Panc1 (cell line): ENCODE results near the gene PTRH2. TPM values are rescaled to one million over a fixed set of nuclear protein-coding genes. Genes with fewer than 3 reads are reported as not detected.

Experiments
- ATAC-seq: fragments of 200-7000 bp; cut with Tn5 transposase; 2 replicates; pipeline ENCODE4 v1.9.1; 2020; ENCODE audit warnings: mild to moderate bottlenecking, moderate library complexity
- BruUV-seq: library from RNA; stranded (reverse); fragments of 400-500 nt; replicated peaks from 2 replicates; lab custom pipeline; 2021; lab: Mats Ljungman, UMichigan
- CTCF ChIA-PET: fragments of 300-600 bp; sonication (Branson Sonifier 250); formaldehyde crosslinking; loops from one replicate; lab custom pipeline; 2022; ENCODE audit warnings: antibody characterized with exemption; lab: Charles Lee
- POLR2A ChIA-PET: fragments of 300-600 bp; sonication (Branson Sonifier 250); formaldehyde crosslinking; loops from one replicate; lab custom pipeline; 2022; ENCODE audit warnings: antibody characterized with exemption; lab: Charles Lee
- DNase-seq: peaks from one replicate; pipeline ENCODE4 v3.0.0-alpha.2; 2010; ENCODE audit warnings: low read depth, low spot score
- H3K27ac ChIP-seq: 2 replicates; pipeline ENCODE4 v1.5.1; 2011; ENCODE audit warnings: mild to moderate bottlenecking, low read length, inconsistent platforms
- H3K27me3 ChIP-seq: fragments of 200-500 bp; sonication (Bioruptor generic); 2 replicates; pipeline ENCODE4 v1.6.0; 2014; ENCODE audit warnings: low read length, inconsistent platforms; ENCODE audit not compliant: control insufficient read depth, insufficient read depth
- H3K36me3 ChIP-seq: fragments of 200-500 bp; sonication (Bioruptor generic); 2 replicates; pipeline ENCODE4 v1.5.1; 2014; ENCODE audit warnings: inconsistent platforms, mild to moderate bottlenecking, low read length, moderate library complexity; ENCODE audit not compliant: control insufficient read depth, insufficient read depth
- H3K4me1 ChIP-seq: 2 replicates; pipeline ENCODE4 v1.5.1; 2011; ENCODE audit warnings: inconsistent platforms, mild to moderate bottlenecking, low read length, moderate library complexity; ENCODE audit not compliant: control insufficient read depth, insufficient read depth
- H3K4me3 ChIP-seq, 2 experiments: 2 replicates each; pipeline ENCODE4 v1.5.1; 2011 to 2012; ENCODE audit warnings: low read depth in 2 of 2, low read length in 2 of 2, mild to moderate bottlenecking in 2 of 2, inconsistent platforms in 1 of 2, moderate library complexity in 1 of 2
- H3K9me3 ChIP-seq: fragments of 200-500 bp; sonication (Bioruptor generic); 2 replicates; pipeline ENCODE4 v1.5.1; 2014; ENCODE audit warnings: low read depth, mild to moderate bottlenecking, inconsistent platforms, low read length, moderate library complexity; ENCODE audit not compliant: control insufficient read depth, insufficient read depth
- POLR2AphosphoS5 ChIP-seq: IDR thresholded peaks from 2 replicates; pipeline ENCODE4 v1.6.1; 2012; ENCODE audit warnings: mild to moderate bottlenecking, low read depth, low read length, moderate library complexity
- SIN3A ChIP-seq: IDR thresholded peaks from 2 replicates; pipeline ENCODE4 v1.6.1; 2012; ENCODE audit warnings: low read depth, mild to moderate bottlenecking, low read length, moderate library complexity, borderline replicate concordance; ENCODE audit not compliant: insufficient read depth
- TCF7L2 ChIP-seq: IDR thresholded peaks from 2 replicates; pipeline ENCODE4 v1.6.1; 2011; ENCODE audit warnings: mild to moderate bottlenecking, low read depth, low read length, inconsistent platforms
- in situ Hi-C: cut with HindIII; loops from 2 replicates; pipeline ENCODE4 v1.10.0; 2016; ENCODE audit warnings: low sequenced_read_pairs, low pct_unique_long_range_greater_than_20kb
- intact Hi-C: fragments of 100-400 bp; cut with micrococcal nuclease; formaldehyde crosslinking; loops from one replicate; pipeline ENCODE4 v1.10.0; 2022; ENCODE audit not compliant: unreplicated experiment
- total RNA-seq: library from RNA; stranded (reverse); gene quantifications from one replicate; pipeline ENCODE4 v1.2.1, GENCODE V29; 2021; ENCODE audit not compliant: unreplicated experiment
- TF ChIP-seq, protein P1 (sequence below): fragments of 450-650 bp; IDR thresholded peaks from 2 replicates; pipeline ENCODE4 v1.5.1; 2017; ENCODE audit warnings: mild to moderate bottlenecking
- TF ChIP-seq, protein P2 (sequence below), 2 experiments: IDR thresholded peaks; 2 replicates each; pipeline ENCODE4 v1.6.1; 2011 to 2012; ENCODE audit warnings: low read depth in 2 of 2, control low read depth in 1 of 2, low read length in 1 of 2, mild to moderate bottlenecking in 1 of 2, moderate library complexity in 1 of 2; ENCODE audit not compliant: insufficient read depth in 1 of 2

PTRH2 gene
- total RNA-seq, 1 experiment from 2014 or later: 40.2 TPM

DNA sequence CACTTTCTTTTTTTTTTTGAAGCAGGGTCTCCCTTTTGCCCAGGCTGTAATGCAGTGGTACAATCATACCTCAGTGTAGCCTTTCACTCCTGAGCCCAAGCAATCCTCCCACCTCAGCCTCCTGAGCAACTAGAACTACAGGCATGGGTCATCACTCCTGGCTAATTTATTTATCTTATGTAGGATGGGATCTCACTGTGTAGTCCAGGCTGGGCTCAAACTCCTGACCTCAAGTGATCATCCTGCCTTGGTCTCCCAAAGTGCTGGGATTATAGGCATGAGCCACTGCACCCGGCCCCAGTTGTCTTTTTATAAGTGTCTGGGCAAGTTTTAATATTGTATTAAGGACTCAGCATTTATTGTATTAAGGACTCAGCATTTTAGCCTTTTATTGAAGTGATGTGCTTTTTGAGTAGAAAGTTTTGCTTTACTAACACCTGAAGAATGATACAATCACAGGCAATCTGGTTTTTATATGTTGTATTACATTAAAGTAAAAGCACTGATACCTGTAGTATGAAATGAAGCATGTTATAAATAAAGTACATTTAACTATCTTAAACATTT lies 23.1 kb upstream of the PTRH2 start:
- peaks cover 23% of the 10 kb centered on the region for H3K4me1 ChIP-seq
- ChIA-PET CTCF (interaction anchor here (0.7 kb wide), 1 partner anchor 105 kb away, joined by 3 read pairs; no protein-coding TSS in a partner anchor), POLR2A (no interaction called here)

DNA sequence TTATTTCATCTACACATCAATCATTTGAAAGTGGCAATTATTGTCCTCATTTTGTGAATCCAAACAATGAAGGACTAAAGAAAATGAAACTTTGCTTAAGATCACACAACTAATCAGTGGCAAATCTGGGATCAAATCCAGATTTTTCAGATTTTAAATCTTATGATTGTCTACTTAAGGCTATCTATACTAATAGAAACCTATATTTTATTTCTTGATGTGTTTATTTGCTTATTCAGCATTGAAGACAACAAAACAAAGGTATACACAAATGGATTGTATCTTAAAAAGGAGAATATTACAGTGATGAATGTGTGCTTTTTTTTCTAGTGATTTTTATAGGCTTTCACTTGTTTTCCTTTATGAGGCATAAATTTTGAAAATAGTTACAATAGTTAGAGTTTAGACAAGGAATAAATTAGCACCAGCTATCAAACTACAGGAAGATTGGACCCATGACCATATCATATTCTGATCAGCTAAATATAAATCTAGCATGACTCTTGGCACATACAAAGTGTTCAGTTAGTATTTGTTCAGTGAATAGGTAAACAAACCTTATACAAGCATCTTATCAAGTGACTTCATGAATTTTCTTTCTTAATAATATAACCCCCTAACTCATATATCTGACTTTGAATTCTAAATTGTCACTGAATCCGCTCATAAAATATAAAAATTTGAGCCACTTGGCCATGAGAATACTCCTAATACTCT lies 20.7 kb upstream of the PTRH2 start:
- Histone ChIP-seq H3K36me3 (peaks cover 22% of the 10 kb centered on the region), H3K4me3 (no peak overlapping the region), H3K9me3 (no peaks in the 10 kb centered on the region), H3K4me1 (peaks cover 31% of the 10 kb centered on the region), H3K27ac (no peak overlapping the region), H3K27me3 (no peaks in the 10 kb centered on the region)
- TF ChIP-seq, protein P1, sequence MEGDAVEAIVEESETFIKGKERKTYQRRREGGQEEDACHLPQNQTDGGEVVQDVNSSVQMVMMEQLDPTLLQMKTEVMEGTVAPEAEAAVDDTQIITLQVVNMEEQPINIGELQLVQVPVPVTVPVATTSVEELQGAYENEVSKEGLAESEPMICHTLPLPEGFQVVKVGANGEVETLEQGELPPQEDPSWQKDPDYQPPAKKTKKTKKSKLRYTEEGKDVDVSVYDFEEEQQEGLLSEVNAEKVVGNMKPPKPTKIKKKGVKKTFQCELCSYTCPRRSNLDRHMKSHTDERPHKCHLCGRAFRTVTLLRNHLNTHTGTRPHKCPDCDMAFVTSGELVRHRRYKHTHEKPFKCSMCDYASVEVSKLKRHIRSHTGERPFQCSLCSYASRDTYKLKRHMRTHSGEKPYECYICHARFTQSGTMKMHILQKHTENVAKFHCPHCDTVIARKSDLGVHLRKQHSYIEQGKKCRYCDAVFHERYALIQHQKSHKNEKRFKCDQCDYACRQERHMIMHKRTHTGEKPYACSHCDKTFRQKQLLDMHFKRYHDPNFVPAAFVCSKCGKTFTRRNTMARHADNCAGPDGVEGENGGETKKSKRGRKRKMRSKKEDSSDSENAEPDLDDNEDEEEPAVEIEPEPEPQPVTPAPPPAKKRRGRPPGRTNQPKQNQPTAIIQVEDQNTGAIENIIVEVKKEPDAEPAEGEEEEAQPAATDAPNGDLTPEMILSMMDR: no peak
- TF ChIP-seq SIN3A (no peak), POLR2AphosphoS5 (no peak), TCF7L2 (no peak)
- TF ChIP-seq, protein P2, sequence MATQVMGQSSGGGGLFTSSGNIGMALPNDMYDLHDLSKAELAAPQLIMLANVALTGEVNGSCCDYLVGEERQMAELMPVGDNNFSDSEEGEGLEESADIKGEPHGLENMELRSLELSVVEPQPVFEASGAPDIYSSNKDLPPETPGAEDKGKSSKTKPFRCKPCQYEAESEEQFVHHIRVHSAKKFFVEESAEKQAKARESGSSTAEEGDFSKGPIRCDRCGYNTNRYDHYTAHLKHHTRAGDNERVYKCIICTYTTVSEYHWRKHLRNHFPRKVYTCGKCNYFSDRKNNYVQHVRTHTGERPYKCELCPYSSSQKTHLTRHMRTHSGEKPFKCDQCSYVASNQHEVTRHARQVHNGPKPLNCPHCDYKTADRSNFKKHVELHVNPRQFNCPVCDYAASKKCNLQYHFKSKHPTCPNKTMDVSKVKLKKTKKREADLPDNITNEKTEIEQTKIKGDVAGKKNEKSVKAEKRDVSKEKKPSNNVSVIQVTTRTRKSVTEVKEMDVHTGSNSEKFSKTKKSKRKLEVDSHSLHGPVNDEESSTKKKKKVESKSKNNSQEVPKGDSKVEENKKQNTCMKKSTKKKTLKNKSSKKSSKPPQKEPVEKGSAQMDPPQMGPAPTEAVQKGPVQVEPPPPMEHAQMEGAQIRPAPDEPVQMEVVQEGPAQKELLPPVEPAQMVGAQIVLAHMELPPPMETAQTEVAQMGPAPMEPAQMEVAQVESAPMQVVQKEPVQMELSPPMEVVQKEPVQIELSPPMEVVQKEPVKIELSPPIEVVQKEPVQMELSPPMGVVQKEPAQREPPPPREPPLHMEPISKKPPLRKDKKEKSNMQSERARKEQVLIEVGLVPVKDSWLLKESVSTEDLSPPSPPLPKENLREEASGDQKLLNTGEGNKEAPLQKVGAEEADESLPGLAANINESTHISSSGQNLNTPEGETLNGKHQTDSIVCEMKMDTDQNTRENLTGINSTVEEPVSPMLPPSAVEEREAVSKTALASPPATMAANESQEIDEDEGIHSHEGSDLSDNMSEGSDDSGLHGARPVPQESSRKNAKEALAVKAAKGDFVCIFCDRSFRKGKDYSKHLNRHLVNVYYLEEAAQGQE (IDR thresholded peaks at IDR 0.05; ENCODE audit: insufficient read depth in 1 of 2, low read depth in 2 of 2, low read length in 1 of 2): no peak
- CTCF ChIA-PET: no interaction called here
- DNase-seq (no peak), ATAC-seq (no peak)
- intact Hi-C loops: no loop called here
- POLR2A ChIA-PET: no interaction called here
- in situ Hi-C loops: no loop called here
- BruUV-seq: no TSS peak

More for the DNA sequence above, 23.1 kb upstream of the PTRH2 start:
- TF ChIP-seq, protein P1: no peak
- TF ChIP-seq TCF7L2: no peak
- TF ChIP-seq SIN3A: no peak
- TF ChIP-seq, protein P2 (IDR thresholded peaks at IDR 0.05; ENCODE audit: insufficient read depth in 1 of 2, low read depth in 2 of 2, low read length in 1 of 2): no peak
- TF ChIP-seq POLR2AphosphoS5: no peak
- Histone ChIP-seq H3K36me3 (peaks cover 25% of the 10 kb centered on the region), H3K27me3 (no peaks in the 10 kb centered on the region), H3K27ac (peak overlapping the region; percentile 45; the same call in 1 of the 2 replicates), H3K4me3 (no peak overlapping the region), H3K9me3 (no peaks in the 10 kb centered on the region)
- no TSS peak for BruUV-seq
- no peak for DNase-seq
- intact Hi-C loops (no loop called here), in situ Hi-C loops (no loop called here)
- no peak for ATAC-seq
